Stimulated activated CD4-positive, alpha-beta T cell treated with anti-CD3 and anti-CD28 coated beads, Interleukin-1b, Interleukin-23, amount 100 ng/mL, for 48 hours (primary cell): ENCODE data around the gene C11orf42.
"Not testable (repeated sequence)": the region's sequence is repeated elsewhere in the genome, so short reads cannot be mapped to it uniquely, and the experiment has no call there.

Experiments
- DNase-seq: peaks from one replicate; pipeline ENCODE4 v3.0.0-alpha.2; 2020

Gene C11orf42

GRCh38 chr11:6224421-6224820, 19.1 kb downstream of the C11orf42 start:
- no peak for DNase-seq

GRCh38 chr11:6225024-6225423, 19.7 kb downstream of the C11orf42 start:
- no peak for DNase-seq

GRCh38 chr11:6225896-6226295, 20.5 kb downstream of the C11orf42 start:
- DNase-seq, result no peak

GRCh38 chr11:6228520-6228919, 23.2 kb downstream of the C11orf42 start:
- no peak for DNase-seq

GRCh38 chr11:6229911-6230310, 24.6 kb downstream of the C11orf42 start:
- DNase-seq, result no peak

- DNase-seq, result no peak
Observed at GRCh38 chr11:6232899-6233298, 27.5 kb downstream of the C11orf42 start.

GRCh38 chr11:6233984-6234386, 28.6 kb downstream of the C11orf42 start:
- DNase-seq, result no peak

- peak; percentile 100 for DNase-seq
Observed at GRCh38 chr11:6234387-6235107, 29.2 kb downstream of the C11orf42 start, which contains the start of gene FHIP1B. Gene FHIP1B, minus strand, starts transcription at chr11:6234636. Its CDS starts 10,120 bp downstream, at chr11:6224516.

GRCh38 chr11:6237266-6237665, 31.9 kb downstream of the C11orf42 start:
- no peak for DNase-seq

- no peak for DNase-seq
Observed at GRCh38 chr11:6237761-6238302, 32.5 kb downstream of the C11orf42 start.

- DNase-seq, result no peak
Observed at GRCh38 chr11:6238902-6239301, 33.5 kb downstream of the C11orf42 start, which contains the start of gene CNGA4. Gene CNGA4, plus strand, starts transcription at chr11:6239089. Its CDS starts 118 bp downstream, at chr11:6239207.

- no peak for DNase-seq
Observed at GRCh38 chr11:6240139-6240538, 34.8 kb downstream of the C11orf42 start.

- no peak for DNase-seq
Observed at GRCh38 chr11:6240781-6241180, 35.4 kb downstream of the C11orf42 start.

GRCh38 chr11:6241316-6241715, 36.0 kb downstream of the C11orf42 start:
- DNase-seq, result no peak

GRCh38 chr11:6245536-6245935, 40.2 kb downstream of the C11orf42 start:
- no peak for DNase-seq

GRCh38 chr11:6248248-6248647, 42.9 kb downstream of the C11orf42 start:
- DNase-seq, result no peak

GRCh38 chr11:6248897-6249296, 43.5 kb downstream of the C11orf42 start:
- not testable (repeated sequence) for DNase-seq

- no peak for DNase-seq
Observed at GRCh38 chr11:6249770-6250555, 44.6 kb downstream of the C11orf42 start.

GRCh38 chr11:6251120-6251733, 45.9 kb downstream of the C11orf42 start:
- DNase-seq, result peak; percentile 49

- DNase-seq, result no peak
Observed at GRCh38 chr11:6251990-6252473, 46.7 kb downstream of the C11orf42 start.

- no peak for DNase-seq
Observed at GRCh38 chr11:6253197-6253596, 47.8 kb downstream of the C11orf42 start.

GRCh38 chr11:6258141-6258540, 52.8 kb downstream of the C11orf42 start:
- no peak for DNase-seq

GRCh38 chr11:6258571-6259081, 53.3 kb downstream of the C11orf42 start:
- DNase-seq, result no peak
